GM12865 (cell line): ENCODE results near the gene INTS11.
"Not testable (repeated sequence)": the region's sequence is repeated elsewhere in the genome, so short reads cannot be mapped to it uniquely, and the experiment has no call there.

ENCODE experiments used
- DNase-seq: peaks from one replicate; pipeline ENCODE4 v3.0.0; 2010; ENCODE audit warnings: low read depth
- H3K4me3 ChIP-seq: 2 replicates; pipeline ENCODE4 v1.5.1; 2011; ENCODE audit warnings: mild to moderate bottlenecking, low read depth, low read length, control low read depth
- CTCF ChIP-seq: IDR thresholded peaks from 2 replicates; pipeline ENCODE4 v1.5.1; 2011; ENCODE audit warnings: low read length, control low read depth, low read depth, inconsistent platforms; ENCODE audit not compliant: insufficient read depth; ENCODE audit errors: missing control alignments

INTS11 gene

DNA sequence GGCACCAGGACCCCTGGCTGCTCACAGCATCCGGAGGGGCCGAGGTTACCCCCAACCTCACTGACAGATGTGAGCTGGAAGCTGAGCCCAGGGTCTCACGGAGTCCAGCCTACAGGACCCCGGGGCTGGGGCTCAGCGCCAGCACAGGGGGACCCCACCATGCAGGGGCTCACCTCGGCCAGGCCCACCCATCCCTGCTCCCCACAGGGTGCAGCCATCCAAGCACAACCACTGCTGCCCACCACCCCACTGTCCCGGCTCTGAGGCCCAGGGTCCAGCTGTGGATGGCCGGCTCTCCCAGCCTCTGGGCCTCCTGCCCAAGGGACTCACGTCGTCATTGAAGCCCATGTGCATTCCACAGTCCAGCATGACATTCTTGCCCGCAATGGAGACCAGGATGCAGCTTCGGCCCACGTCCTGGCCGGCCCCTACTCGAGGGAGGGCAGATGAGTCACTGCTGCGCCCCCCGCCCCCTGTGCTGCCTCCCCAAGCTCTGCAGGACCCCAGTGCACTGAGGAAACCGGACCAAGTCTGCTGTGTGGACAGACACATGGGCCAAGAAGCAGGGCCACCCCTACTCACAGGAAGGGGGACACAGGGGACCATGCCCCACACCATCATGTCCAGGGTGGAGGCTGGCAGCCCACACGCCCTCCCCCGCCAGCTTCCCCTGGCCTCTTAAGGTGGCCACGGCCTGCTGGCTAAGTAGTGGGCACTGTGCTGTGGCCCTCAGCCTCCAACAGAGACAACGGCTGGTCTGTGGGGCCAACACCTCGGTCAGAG lies 3.6 kb downstream of the INTS11 start:
- TF ChIP-seq CTCF = no peak
- DNase-seq = no peak
- H3K4me3 ChIP-seq = no peak overlapping the region

DNA sequence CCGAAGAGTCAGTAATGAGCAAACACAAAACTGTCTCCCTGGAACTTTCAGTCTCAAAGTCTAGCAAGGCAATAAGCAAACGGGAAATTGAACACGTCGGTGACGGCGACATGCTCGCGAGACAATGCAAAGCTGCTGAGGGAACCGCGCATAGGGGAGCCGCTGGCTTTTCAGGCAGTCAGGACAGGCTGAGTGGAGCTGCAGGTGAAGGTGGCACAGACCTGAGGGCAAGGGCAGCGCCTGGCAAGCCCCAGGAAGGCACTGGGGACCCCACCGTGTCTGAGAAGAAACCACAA lies 4.9 kb downstream of the INTS11 start:
- no peak overlapping the region for H3K4me3 ChIP-seq
- no peak for TF ChIP-seq CTCF
- no peak for DNase-seq

DNA sequence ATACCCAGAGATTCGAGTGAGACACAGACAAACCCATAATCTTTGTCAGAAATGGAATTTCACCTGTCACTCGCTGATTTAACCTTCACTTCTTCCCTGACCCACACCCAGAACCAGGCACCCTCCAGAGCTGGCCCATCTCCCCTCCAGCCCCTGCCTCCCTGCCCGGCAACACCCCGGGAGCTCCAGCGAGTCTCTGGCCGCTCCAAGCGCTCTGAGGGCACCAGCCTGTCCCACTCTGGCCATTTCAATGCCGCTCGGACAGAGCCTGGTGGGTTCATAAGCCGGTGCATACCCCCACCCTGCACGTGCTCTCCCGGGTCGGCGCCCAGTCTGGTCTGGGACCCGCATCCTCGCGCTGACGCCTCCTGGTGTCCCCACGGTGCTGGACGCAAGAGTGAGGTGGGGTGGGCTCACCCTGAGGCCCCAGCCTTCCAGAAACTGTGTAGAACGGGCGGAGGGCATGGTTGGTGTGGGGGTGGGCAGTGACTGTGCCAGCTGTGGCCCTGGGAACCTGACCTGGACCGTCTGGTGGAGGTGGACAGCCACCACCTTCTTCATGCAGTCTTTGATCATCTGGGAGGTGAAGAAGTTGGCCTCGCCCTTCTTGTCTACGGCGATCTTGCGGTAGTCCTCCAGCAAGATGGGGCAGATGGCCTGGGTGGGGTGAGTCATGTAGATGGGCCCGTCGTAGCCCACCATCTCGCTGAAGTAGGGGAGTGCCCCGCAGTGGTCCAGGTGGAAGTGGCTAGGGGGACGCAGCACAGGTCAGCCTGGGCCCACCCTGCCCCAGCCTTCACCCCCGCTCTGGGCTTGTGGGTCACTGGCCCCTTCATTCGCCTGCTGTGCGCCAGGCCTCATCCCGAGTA lies 5.4 kb downstream of the INTS11 start:
- H3K4me3 ChIP-seq = no peak overlapping the region
- DNase-seq = no peak
- TF ChIP-seq CTCF = no peak

GRCh38 chr1:1318131-1318652 lies 6.3 kb downstream of the INTS11 start:
- H3K4me3 ChIP-seq = no peak overlapping the region
- no peak for TF ChIP-seq CTCF
- DNase-seq = no peak

DNA sequence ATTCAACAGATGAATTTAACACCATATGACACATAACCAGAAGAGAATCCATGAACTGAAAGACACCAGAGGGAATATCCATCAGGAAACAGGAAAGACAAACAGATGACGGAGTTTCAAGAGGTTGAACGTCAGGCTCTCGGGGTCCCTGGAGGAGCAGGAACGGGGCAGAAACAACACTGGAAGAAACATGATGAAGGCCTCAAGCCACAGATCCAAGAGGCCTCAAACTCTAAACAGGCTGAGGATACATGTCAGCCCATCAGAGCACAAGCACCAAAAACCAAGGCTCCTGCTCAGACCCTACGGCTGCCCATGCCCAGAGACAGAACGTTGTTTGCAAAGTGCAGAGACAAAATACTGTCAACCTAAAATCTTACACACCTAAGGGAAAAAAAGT lies 7.0 kb downstream of the INTS11 start:
- DNase-seq = no peak
- no peak for TF ChIP-seq CTCF
- H3K4me3 ChIP-seq = no peak overlapping the region

DNA sequence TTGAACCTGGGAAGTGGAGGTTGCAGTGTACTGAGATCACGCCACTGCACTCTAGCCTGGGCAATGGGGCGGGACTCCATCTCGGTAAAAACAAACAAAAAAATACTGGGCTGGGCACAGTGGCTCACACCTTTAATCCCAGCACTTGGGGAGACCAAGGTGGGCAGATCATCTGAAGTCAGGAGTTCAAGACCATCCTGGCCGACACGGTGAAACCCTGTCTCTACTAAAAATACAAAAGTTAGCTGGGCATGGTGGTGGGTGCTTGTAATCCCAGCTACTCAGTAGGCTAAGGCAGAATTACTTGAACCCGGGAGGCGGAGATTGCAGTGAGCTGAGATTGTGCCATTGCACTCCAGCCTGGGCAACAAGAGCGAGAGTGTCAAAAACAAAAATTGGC lies 8.3 kb downstream of the INTS11 start:
- DNase-seq, H3K4me3 ChIP-seq: not testable (repeated sequence)

- H3K4me3 ChIP-seq = no peak overlapping the region
- no peak for DNase-seq
- TF ChIP-seq CTCF = no peak
Measured at GRCh38 chr1:1315435-1315954, 9.0 kb downstream of the INTS11 start.
